ENCODE data around the gene INPP4A.
"Not testable (repeated sequence)": the region's sequence is repeated elsewhere in the genome, so short reads cannot be mapped to it uniquely, and the experiment has no call there.

INPP4A gene

GRCh38 chr2:98570356-98570755 is 125.7 kb downstream of the INPP4A start:
- DNase-seq, result no peak

- no peak for DNase-seq
These were observed 126.6 kb downstream of the INPP4A start for GRCh38 chr2:98571121-98571701.

- no peak for DNase-seq
These were observed 127.1 kb downstream of the INPP4A start for GRCh38 chr2:98571796-98572195.

- no peak for DNase-seq
These were observed 127.6 kb downstream of the INPP4A start for GRCh38 chr2:98572211-98572610.

- DNase-seq, result no peak
These were observed 128.0 kb downstream of the INPP4A start for GRCh38 chr2:98572676-98573075.

- DNase-seq, result no peak
These were observed 128.8 kb downstream of the INPP4A start for GRCh38 chr2:98573426-98573825.

- no peak for DNase-seq
These were observed 132.1 kb downstream of the INPP4A start for GRCh38 chr2:98576666-98577312.

- no peak for DNase-seq
These were observed 132.7 kb downstream of the INPP4A start for GRCh38 chr2:98577313-98577712.

GRCh38 chr2:98578231-98578630 is 133.6 kb downstream of the INPP4A start:
- no peak for DNase-seq

- no peak for DNase-seq
These were observed 135.3 kb downstream of the INPP4A start for GRCh38 chr2:98579926-98580325.

- no peak for DNase-seq
These were observed 136.1 kb downstream of the INPP4A start for GRCh38 chr2:98580656-98581284.

GRCh38 chr2:98582523-98582922 is 137.9 kb downstream of the INPP4A start:
- no peak for DNase-seq

GRCh38 chr2:98583276-98583675 is 138.6 kb downstream of the INPP4A start:
- DNase-seq, result no peak

- no peak for DNase-seq
These were observed 139.4 kb downstream of the INPP4A start for GRCh38 chr2:98583816-98584618.

- no peak for DNase-seq
These were observed 140.7 kb downstream of the INPP4A start for GRCh38 chr2:98585386-98585785.

- no peak for DNase-seq
These were observed 142.0 kb downstream of the INPP4A start for GRCh38 chr2:98586551-98587140.

GRCh38 chr2:98588880-98589431 is 144.3 kb downstream of the INPP4A start:
- no peak for DNase-seq

GRCh38 chr2:98589489-98589888 is 144.8 kb downstream of the INPP4A start:
- DNase-seq, result no peak

GRCh38 chr2:98592565-98592964 is 147.9 kb downstream of the INPP4A start:
- DNase-seq, result no peak

- DNase-seq, result not testable (repeated sequence)
These were observed 150.0 kb downstream of the INPP4A start for GRCh38 chr2:98594665-98595064.

- DNase-seq, result no peak
These were observed 154.2 kb downstream of the INPP4A start for GRCh38 chr2:98598781-98599428.

GRCh38 chr2:98601532-98602132 is 157.0 kb downstream of the INPP4A start:
- DNase-seq, result peak; percentile 10

All from NCI-H226 (cell line).